ENCODE results near the gene MRPS22.

The MRPS22 gene

DNA sequence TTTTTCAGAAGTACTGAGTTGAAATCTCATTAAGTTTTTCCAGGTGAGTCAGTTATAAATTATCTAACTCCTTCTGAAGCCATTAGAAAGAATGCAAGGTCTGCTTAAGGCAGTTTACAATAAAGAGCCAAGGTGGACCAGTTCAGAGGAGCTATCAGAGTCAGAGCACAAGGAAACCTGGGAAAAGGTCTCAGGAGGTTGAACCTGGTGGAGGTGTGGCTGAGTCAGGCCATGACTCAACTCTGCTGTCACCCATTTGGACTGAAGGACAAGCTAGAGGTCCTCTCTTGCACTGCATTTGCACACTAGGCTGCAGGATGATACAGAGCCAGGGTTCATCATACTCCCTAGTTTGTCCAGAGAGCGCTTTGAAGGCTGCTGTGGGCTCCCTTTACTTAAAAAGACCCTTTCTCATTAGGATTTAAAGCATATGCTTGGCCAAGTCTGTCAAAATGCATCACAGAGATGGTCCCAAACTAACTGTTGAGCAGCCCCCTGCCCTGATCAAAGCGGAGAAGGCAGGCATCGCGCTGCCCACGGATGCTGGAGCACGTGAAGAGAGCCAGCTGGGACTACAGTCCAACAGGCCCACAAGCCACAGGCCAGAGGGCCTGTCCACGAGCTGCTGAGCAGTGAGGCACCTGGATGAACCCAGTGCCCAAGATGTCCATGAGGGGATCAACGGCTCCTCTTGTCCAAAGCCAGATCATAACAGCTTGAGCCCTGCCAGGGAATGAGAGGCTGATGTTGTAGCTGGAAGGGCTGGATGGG is 26.0 kb upstream of the MRPS22 start:
- Histone ChIP-seq H4K20me1 (ENCODE audit: insufficient read depth, low read length, poor library complexity, severe bottlenecking) (no peaks in the 10 kb centered on the region), H3F3A (ENCODE audit: low read depth) (no peaks in the 10 kb centered on the region), H3K9me2 (replicated peaks; ENCODE audit: low read depth, low read length) (no peaks in the 10 kb centered on the region), H3K4me3 (ENCODE audit: low read length, poor library complexity, severe bottlenecking) (no peak overlapping the region), H3K4me1 (ENCODE audit: insufficient read depth, low read length, poor library complexity, severe bottlenecking) (peaks cover 18% of the 10 kb centered on the region), H3K4me2 (ENCODE audit: low read depth, low read length, poor library complexity, severe bottlenecking) (no peak overlapping the region), H3K9ac (ENCODE audit: low read depth, low read length, poor library complexity, severe bottlenecking) (no peak overlapping the region), H3K27me3 (ENCODE audit: insufficient read depth, low read length, poor library complexity, severe bottlenecking) (no peaks in the 10 kb centered on the region), H3K9me3 (ENCODE audit: insufficient read depth, low read depth, low read length) (no peaks in the 10 kb centered on the region), H3K79me2 (ENCODE audit: insufficient read depth, low read length) (no peaks in the 10 kb centered on the region), H2AFZ (ENCODE audit: low read length) (no peak overlapping the region), H3K36me3 (ENCODE audit: insufficient read depth, low read length) (no peaks in the 10 kb centered on the region)
- no peak for TF ChIP-seq EZH2phosphoT487 (IDR thresholded peaks at IDR 0.05; ENCODE audit: borderline replicate concordance)
- TF ChIP-seq, protein P1, sequence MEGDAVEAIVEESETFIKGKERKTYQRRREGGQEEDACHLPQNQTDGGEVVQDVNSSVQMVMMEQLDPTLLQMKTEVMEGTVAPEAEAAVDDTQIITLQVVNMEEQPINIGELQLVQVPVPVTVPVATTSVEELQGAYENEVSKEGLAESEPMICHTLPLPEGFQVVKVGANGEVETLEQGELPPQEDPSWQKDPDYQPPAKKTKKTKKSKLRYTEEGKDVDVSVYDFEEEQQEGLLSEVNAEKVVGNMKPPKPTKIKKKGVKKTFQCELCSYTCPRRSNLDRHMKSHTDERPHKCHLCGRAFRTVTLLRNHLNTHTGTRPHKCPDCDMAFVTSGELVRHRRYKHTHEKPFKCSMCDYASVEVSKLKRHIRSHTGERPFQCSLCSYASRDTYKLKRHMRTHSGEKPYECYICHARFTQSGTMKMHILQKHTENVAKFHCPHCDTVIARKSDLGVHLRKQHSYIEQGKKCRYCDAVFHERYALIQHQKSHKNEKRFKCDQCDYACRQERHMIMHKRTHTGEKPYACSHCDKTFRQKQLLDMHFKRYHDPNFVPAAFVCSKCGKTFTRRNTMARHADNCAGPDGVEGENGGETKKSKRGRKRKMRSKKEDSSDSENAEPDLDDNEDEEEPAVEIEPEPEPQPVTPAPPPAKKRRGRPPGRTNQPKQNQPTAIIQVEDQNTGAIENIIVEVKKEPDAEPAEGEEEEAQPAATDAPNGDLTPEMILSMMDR (conservative IDR thresholded peaks at IDR 0.05; ENCODE audit: low read length) = no peak

DNA sequence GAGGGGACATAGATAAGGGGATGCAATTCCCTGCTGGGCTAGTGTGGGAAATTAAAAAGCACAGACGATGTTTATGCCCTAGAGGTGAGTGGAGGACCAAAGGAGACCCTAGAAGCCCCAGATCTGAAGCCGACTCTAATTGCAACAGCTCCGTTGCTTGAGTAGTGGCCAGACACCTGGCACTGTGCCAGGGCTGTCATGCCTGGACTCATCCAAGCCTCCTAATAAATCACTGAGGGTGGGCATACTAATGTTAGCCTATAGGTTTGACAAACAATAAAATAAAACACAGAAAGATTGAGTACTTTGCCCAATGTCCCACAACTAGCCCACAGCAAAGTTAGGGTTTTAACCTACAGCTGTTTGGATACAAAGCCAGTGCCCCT is 25.4 kb upstream of the MRPS22 start:
- H3K4me1 ChIP-seq (ENCODE audit: insufficient read depth, low read length, poor library complexity, severe bottlenecking) = peaks cover 18% of the 10 kb centered on the region
- no peaks in the 10 kb centered on the region for H3K9me3 ChIP-seq (ENCODE audit: insufficient read depth, low read depth, low read length)
- H3K9ac ChIP-seq (ENCODE audit: low read depth, low read length, poor library complexity, severe bottlenecking) = no peak overlapping the region
- no peaks in the 10 kb centered on the region for H3K9me2 ChIP-seq (replicated peaks; ENCODE audit: low read depth, low read length)
- no peaks in the 10 kb centered on the region for H3K79me2 ChIP-seq (ENCODE audit: insufficient read depth, low read length)
- no peaks in the 10 kb centered on the region for H4K20me1 ChIP-seq (ENCODE audit: insufficient read depth, low read length, poor library complexity, severe bottlenecking)
- H3K4me3 ChIP-seq (ENCODE audit: low read length, poor library complexity, severe bottlenecking) = no peak overlapping the region
- no peak overlapping the region for H2AFZ ChIP-seq (ENCODE audit: low read length)
- H3K36me3 ChIP-seq (ENCODE audit: insufficient read depth, low read length) = no peaks in the 10 kb centered on the region
- H3F3A ChIP-seq (ENCODE audit: low read depth) = no peaks in the 10 kb centered on the region
- H3K4me2 ChIP-seq (ENCODE audit: low read depth, low read length, poor library complexity, severe bottlenecking) = no peak overlapping the region
- TF ChIP-seq EZH2phosphoT487 (IDR thresholded peaks at IDR 0.05; ENCODE audit: borderline replicate concordance) = no peak
- TF ChIP-seq, protein P1 (conservative IDR thresholded peaks at IDR 0.05; ENCODE audit: low read length) = no peak
- H3K27me3 ChIP-seq (ENCODE audit: insufficient read depth, low read length, poor library complexity, severe bottlenecking) = no peaks in the 10 kb centered on the region

DNA sequence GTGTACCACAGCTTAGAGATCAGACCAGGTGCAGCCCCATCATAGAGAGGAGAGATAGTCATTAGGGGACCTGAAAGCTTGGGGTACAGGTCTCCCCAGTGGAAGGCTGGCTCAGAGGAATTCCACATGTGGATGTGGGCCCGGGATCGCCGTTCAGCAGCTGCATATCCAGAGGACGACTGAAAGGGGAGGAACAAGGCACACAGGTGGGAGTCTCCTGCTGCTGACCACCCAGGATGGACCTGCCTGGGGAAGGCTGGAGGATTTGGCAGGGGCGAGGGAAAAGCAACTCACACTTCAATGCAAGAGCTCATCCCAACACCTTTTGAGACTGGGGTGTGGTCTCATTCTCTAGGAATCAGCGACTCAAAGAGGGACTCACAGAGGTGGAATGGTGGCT is 25.0 kb upstream of the MRPS22 start:
- Histone ChIP-seq H3K79me2 (ENCODE audit: insufficient read depth, low read length) (no peaks in the 10 kb centered on the region), H3K27me3 (ENCODE audit: insufficient read depth, low read length, poor library complexity, severe bottlenecking) (no peaks in the 10 kb centered on the region), H3K9me3 (ENCODE audit: insufficient read depth, low read depth, low read length) (no peaks in the 10 kb centered on the region), H3K4me3 (ENCODE audit: low read length, poor library complexity, severe bottlenecking) (no peak overlapping the region), H3K36me3 (ENCODE audit: insufficient read depth, low read length) (no peaks in the 10 kb centered on the region), H3K9ac (ENCODE audit: low read depth, low read length, poor library complexity, severe bottlenecking) (no peak overlapping the region), H3K4me1 (ENCODE audit: insufficient read depth, low read length, poor library complexity, severe bottlenecking) (peaks cover 18% of the 10 kb centered on the region), H4K20me1 (ENCODE audit: insufficient read depth, low read length, poor library complexity, severe bottlenecking) (no peaks in the 10 kb centered on the region), H3K9me2 (replicated peaks; ENCODE audit: low read depth, low read length) (no peaks in the 10 kb centered on the region), H2AFZ (ENCODE audit: low read length) (no peak overlapping the region), H3K4me2 (ENCODE audit: low read depth, low read length, poor library complexity, severe bottlenecking) (no peak overlapping the region), H3F3A (ENCODE audit: low read depth) (no peaks in the 10 kb centered on the region)
- no peak for TF ChIP-seq EZH2phosphoT487 (IDR thresholded peaks at IDR 0.05; ENCODE audit: borderline replicate concordance)
- TF ChIP-seq, protein P1 (conservative IDR thresholded peaks at IDR 0.05; ENCODE audit: low read length) = no peak

Measured in Loucy (cell line).